Kidney epithelial cell (primary cell): Measurements from ENCODE around the gene AADACL4. TPM values are rescaled to one million over a fixed set of nuclear protein-coding genes. Genes with fewer than 3 reads are reported as not detected.
A peak's percentile ranks its signal among the peaks of the same experiment; 100 is the strongest.
"Not testable (repeated sequence)": the region's sequence is repeated elsewhere in the genome, so short reads cannot be mapped to it uniquely, and the experiment has no call there.

Experiments used
- DNase-seq: peaks from one replicate; pipeline ENCODE4 v3.0.0-alpha.2; 2010; ENCODE audit warnings: low read depth
- H3K27me3 ChIP-seq: 2 replicates; pipeline ENCODE4 v1.6.0; 2011; ENCODE audit warnings: low read length; ENCODE audit not compliant: control insufficient read depth, insufficient read depth
- H3K36me3 ChIP-seq: 2 replicates; pipeline ENCODE4 v1.5.1; 2011; ENCODE audit warnings: low read length; ENCODE audit not compliant: control insufficient read depth, insufficient read depth
- H3K4me3 ChIP-seq: 2 replicates; pipeline ENCODE4 v1.5.1; 2011; ENCODE audit warnings: low read depth, mild to moderate bottlenecking, control low read depth, low read length
- CTCF ChIP-seq: IDR thresholded peaks from 2 replicates; pipeline ENCODE4 v1.5.1; 2011; ENCODE audit warnings: mild to moderate bottlenecking, moderate library complexity, low read length, control low read depth, inconsistent platforms; ENCODE audit not compliant: insufficient read depth, poor library complexity, severe bottlenecking
- total RNA-seq: library from RNA; depleted of rRNA; stranded (reverse); fragments of >200 nt; gene quantifications from 2 replicates; pipeline ENCODE4 v1.2.3, GENCODE V29; 2015

The AADACL4 gene
- total RNA-seq, 1 donor from 2014 or later: not detected

GRCh38 chr1:12657060-12657884 is 13.4 kb downstream of the AADACL4 start:
- H3K36me3 ChIP-seq: no peaks in the 10 kb centered on the region
- TF ChIP-seq CTCF: no peak
- H3K27me3 ChIP-seq: no peaks in the 10 kb centered on the region
- DNase-seq: no peak
- H3K4me3 ChIP-seq: no peak overlapping the region

GRCh38 chr1:12657885-12658512 is 14.1 kb downstream of the AADACL4 start:
- DNase-seq, H3K36me3 ChIP-seq, H3K27me3 ChIP-seq, H3K4me3 ChIP-seq: not testable (repeated sequence)

GRCh38 chr1:12658531-12659453 is 14.9 kb downstream of the AADACL4 start:
- no peaks in the 10 kb centered on the region for H3K36me3 ChIP-seq
- H3K4me3 ChIP-seq: no peak overlapping the region
- TF ChIP-seq CTCF: peak; percentile 85
- DNase-seq: no peak
- H3K27me3 ChIP-seq: no peaks in the 10 kb centered on the region

GRCh38 chr1:12661606-12662219 is 17.8 kb downstream of the AADACL4 start:
- Histone ChIP-seq H3K27me3 (no peaks in the 10 kb centered on the region), H3K36me3 (no peaks in the 10 kb centered on the region), H3K4me3 (no peak overlapping the region)
- no peak for TF ChIP-seq CTCF
- DNase-seq: no peak

- DNase-seq: no peak
- H3K4me3 ChIP-seq: no peak overlapping the region
- no peaks in the 10 kb centered on the region for H3K36me3 ChIP-seq
- no peaks in the 10 kb centered on the region for H3K27me3 ChIP-seq
- no peak for TF ChIP-seq CTCF
Measured at GRCh38 chr1:12662556-12662955, 18.7 kb downstream of the AADACL4 start.
